PC-9 (cell line): ENCODE measurements around the gene CENPP.

Experiments used
- EZH2 ChIP-seq: fragments of 200-600 bp; sonication (generic); IDR thresholded peaks from 2 replicates; pipeline ENCODE4 v1.8.0; 2017; ENCODE audit warnings: antibody characterized with exemption, low read depth
- TF ChIP-seq, protein P1 (sequence below): fragments of 200-600 bp; sonication (generic); conservative IDR thresholded peaks from 2 replicates; pipeline ENCODE4 v1.6.1; 2017; ENCODE audit warnings: mixed run types, antibody characterized with exemption, mild to moderate bottlenecking, moderate library complexity

DNA sequence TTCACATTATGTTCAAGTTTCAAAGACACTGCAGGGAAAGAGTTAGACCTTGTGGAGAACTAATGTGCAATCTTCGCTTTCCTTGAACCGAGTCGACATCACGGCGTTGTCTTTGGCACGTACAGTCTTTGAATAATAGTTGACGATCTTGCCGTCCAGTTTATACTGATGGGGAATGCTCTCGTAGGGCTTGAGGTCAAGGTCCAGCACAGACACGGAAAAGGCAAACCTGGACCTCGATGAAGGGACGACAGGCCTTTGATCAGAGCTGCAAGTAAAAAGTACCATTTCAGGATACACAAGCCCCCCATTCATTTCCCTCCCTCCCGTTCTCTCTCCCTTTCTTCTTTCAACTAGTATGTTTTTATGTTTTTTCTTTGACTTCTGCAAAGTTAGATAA lies 290.0 kb downstream of the CENPP start:
- TF ChIP-seq, protein P1, sequence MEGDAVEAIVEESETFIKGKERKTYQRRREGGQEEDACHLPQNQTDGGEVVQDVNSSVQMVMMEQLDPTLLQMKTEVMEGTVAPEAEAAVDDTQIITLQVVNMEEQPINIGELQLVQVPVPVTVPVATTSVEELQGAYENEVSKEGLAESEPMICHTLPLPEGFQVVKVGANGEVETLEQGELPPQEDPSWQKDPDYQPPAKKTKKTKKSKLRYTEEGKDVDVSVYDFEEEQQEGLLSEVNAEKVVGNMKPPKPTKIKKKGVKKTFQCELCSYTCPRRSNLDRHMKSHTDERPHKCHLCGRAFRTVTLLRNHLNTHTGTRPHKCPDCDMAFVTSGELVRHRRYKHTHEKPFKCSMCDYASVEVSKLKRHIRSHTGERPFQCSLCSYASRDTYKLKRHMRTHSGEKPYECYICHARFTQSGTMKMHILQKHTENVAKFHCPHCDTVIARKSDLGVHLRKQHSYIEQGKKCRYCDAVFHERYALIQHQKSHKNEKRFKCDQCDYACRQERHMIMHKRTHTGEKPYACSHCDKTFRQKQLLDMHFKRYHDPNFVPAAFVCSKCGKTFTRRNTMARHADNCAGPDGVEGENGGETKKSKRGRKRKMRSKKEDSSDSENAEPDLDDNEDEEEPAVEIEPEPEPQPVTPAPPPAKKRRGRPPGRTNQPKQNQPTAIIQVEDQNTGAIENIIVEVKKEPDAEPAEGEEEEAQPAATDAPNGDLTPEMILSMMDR, result no peak
- TF ChIP-seq EZH2, result no peak
